Upper lobe of left lung (tissue), 4 donors: Measurements from ENCODE around the gene SLAMF9.

ENCODE experiments used
- POLR2A ChIP-seq, 4 donors: fragments of 450-650 bp; IDR thresholded peaks; one replicate each; pipeline ENCODE4 v1.5.1; 2016 to 2017; ENCODE audit warnings: antibody characterized with exemption in 4 of 4, mild to moderate bottlenecking in 2 of 4
- POLR2AphosphoS5 ChIP-seq, 2 donors: sonication (generic); formaldehyde crosslinking; IDR thresholded peaks; one replicate each; pipeline ENCODE4 v1.5.1; 2017; ENCODE audit warnings: antibody characterized with exemption in 2 of 2
- TF ChIP-seq, protein P1 (sequence below), 6 experiments: fragments of 450-650 bp in 4 of 6; fragments of 200-600 bp in 2 of 6; sonication (generic) in 2 of 6; IDR thresholded peaks; one replicate each; pipeline ENCODE4 v1.5.1; 2016 to 2019; ENCODE audit warnings: antibody characterized with exemption in 6 of 6

DNA sequence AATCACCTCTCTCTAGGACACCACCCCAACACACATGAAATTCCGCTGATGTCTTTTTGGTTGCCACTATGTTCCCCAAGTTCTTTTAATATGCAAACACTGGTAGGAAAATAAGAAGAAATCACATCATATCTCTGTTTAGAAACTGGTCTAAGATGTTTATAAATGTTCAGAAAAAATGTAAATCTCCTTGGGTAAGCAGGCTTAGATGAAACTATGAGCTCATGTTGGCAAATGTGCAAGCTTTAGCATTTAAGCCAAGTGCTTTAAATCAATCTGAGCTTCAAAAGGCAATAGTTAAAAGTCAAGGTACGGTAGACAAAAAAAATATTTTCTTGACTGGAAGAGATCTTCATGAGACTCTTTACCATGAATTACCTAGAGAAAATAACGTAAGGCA lies 25.2 kb upstream of the SLAMF9 start:
- TF ChIP-seq, protein P1, sequence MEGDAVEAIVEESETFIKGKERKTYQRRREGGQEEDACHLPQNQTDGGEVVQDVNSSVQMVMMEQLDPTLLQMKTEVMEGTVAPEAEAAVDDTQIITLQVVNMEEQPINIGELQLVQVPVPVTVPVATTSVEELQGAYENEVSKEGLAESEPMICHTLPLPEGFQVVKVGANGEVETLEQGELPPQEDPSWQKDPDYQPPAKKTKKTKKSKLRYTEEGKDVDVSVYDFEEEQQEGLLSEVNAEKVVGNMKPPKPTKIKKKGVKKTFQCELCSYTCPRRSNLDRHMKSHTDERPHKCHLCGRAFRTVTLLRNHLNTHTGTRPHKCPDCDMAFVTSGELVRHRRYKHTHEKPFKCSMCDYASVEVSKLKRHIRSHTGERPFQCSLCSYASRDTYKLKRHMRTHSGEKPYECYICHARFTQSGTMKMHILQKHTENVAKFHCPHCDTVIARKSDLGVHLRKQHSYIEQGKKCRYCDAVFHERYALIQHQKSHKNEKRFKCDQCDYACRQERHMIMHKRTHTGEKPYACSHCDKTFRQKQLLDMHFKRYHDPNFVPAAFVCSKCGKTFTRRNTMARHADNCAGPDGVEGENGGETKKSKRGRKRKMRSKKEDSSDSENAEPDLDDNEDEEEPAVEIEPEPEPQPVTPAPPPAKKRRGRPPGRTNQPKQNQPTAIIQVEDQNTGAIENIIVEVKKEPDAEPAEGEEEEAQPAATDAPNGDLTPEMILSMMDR (IDR thresholded peaks at IDR 0.05): no peak
- TF ChIP-seq POLR2A (IDR thresholded peaks at IDR 0.05) (no peak), POLR2AphosphoS5 (IDR thresholded peaks at IDR 0.05) (no peak)
